HG03521 (cell line): ENCODE data around the gene NCKAP5.

Source experiments
- ATAC-seq: cut with Tn5 transposase; IDR thresholded peaks from one replicate; pipeline ENCODE4 v1.9.1; 2021; ENCODE audit warnings: mild to moderate bottlenecking, moderate library complexity; ENCODE audit not compliant: unreplicated experiment

Gene NCKAP5

GRCh38 chr2:133123393-133123792 is 444.9 kb downstream of the NCKAP5 start:
- no peak for ATAC-seq

GRCh38 chr2:133122529-133122928 is 445.7 kb downstream of the NCKAP5 start:
- ATAC-seq: no peak

- no peak for ATAC-seq
These were observed 448.0 kb downstream of the NCKAP5 start for GRCh38 chr2:133120310-133120709.

- ATAC-seq: no peak
These were observed 458.1 kb downstream of the NCKAP5 start for GRCh38 chr2:133110201-133110600.

- ATAC-seq: no peak
These were observed 458.5 kb downstream of the NCKAP5 start for GRCh38 chr2:133109772-133110171.

GRCh38 chr2:133107058-133107815 is 461.0 kb downstream of the NCKAP5 start:
- ATAC-seq: no peak

GRCh38 chr2:133104871-133105270 is 463.4 kb downstream of the NCKAP5 start:
- ATAC-seq: no peak

- no peak for ATAC-seq
These were observed 469.5 kb downstream of the NCKAP5 start for GRCh38 chr2:133098787-133099186.

GRCh38 chr2:133097666-133098065 is 470.6 kb downstream of the NCKAP5 start:
- ATAC-seq: no peak

GRCh38 chr2:133092571-133092970 is 475.7 kb downstream of the NCKAP5 start:
- ATAC-seq: no peak

GRCh38 chr2:133090358-133090757 is 477.9 kb downstream of the NCKAP5 start:
- ATAC-seq: no peak

- ATAC-seq: no peak
These were observed 482.1 kb downstream of the NCKAP5 start for GRCh38 chr2:133086176-133086575.

GRCh38 chr2:133085646-133086045 is 482.6 kb downstream of the NCKAP5 start:
- no peak for ATAC-seq

- ATAC-seq: no peak
These were observed 486.2 kb downstream of the NCKAP5 start for GRCh38 chr2:133082034-133082433.

GRCh38 chr2:133080822-133081221 is 487.4 kb downstream of the NCKAP5 start:
- no peak for ATAC-seq

GRCh38 chr2:133078667-133079411 is 489.4 kb downstream of the NCKAP5 start:
- ATAC-seq: no peak

GRCh38 chr2:133077269-133077822 is 490.9 kb downstream of the NCKAP5 start:
- no peak for ATAC-seq

GRCh38 chr2:133072837-133073694 is 495.2 kb downstream of the NCKAP5 start:
- no peak for ATAC-seq

GRCh38 chr2:133063775-133064174 is 504.5 kb downstream of the NCKAP5 start:
- ATAC-seq: no peak

- no peak for ATAC-seq
These were observed 505.2 kb downstream of the NCKAP5 start for GRCh38 chr2:133062931-133063665.
